HG03457 (cell line): Measurements from ENCODE around the gene WDR90.
"Not testable (repeated sequence)": the region's sequence is repeated elsewhere in the genome, so short reads cannot be mapped to it uniquely, and the experiment has no call there.

ENCODE experiments used
- ATAC-seq: cut with Tn5 transposase; IDR thresholded peaks from one replicate; pipeline ENCODE4 v1.9.1; 2021; ENCODE audit warnings: moderate number of reproducible peaks; ENCODE audit not compliant: unreplicated experiment

Gene WDR90

DNA sequence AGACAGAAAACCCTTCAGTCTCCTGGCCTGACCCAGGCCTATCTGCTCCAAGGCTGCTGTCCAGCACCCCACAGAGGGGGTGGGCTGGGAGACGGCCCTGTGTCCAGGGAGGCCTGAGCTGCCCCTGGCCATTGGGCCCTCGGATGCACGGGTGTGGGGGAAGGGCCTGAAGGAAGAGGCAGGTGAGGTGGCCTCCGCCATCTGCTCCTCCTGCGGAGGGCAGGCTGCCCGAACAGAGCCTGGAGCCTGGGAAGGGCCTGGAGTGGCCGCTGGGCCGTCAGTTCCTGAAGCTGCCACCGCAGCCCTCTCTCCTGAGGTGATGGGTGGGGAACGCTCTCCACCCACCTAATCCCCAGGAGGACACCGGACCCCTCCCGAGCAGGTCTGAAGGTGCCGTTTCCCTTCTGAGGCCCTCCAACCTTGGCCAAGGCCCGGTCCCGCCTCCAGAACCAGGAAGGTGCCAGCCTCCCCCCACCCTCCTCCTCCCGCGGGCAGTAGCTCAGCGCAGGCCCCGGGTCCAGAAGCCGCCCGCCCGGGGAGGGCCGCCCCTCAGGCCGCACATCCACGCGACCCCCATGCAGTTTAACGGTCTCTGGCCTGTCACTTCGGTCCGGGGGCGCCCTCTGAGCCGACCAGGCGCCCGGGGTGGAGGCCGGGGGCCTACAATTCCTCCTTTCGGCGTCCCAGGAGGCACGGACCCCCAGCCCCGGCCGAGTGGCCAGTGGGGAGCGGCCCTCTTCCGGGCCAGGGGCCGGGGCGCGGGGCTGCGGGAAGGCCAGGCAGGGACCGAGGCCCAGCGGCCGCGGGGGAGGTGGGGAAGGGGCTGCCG, 55.6 kb downstream of the WDR90 start:
- no peak for ATAC-seq

GRCh38 chr16:705431-706188, 56.4 kb downstream of the WDR90 start, which contains the start of gene FBXL16:
Gene FBXL16 (minus strand): TSS chr16:705801. CDS start chr16:697405, 8,396 bp downstream.
- ATAC-seq: no peak

DNA sequence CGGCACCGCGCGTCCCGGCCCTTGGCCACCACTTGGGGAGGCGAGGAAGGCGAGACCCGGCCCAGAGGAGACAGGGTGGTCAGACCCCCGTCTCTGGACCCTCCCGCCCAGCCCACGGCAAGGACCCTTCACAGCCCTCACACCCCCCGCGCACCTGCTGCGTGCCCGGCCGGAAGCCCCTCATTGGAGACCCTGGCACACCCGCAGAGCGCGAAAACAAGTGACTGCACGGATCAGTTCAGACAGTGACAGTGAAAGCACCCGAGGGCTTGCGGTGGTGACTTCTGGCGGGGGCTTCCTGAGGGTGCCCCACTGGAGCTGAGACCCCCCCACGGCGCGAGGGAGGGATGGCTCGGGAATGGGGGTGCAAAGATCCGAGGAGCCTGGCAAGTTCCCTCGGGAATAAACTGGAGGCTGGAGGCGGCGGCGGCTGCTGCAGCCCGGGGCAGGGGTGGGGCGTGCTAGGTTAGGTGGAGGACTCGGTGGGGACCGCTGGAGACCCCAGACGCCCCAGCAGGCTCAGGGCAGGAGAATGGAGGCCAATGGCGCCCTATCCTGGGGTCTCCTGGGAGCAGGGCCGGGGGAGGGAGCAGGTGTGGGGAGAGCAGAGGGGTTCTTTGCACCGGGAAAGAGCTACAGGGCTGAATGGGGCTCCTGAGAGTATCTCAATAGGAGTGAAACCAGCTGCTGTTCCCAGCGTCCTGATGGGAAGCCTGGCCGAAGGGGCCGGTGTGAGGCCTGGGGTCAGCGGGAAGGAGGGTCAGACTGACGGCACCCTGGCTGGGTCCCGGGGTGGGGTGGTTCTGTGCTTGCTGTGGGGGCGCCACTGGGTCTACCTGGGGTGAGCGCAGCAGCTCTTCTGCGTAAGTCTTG, 57.3 kb downstream of the WDR90 start:
- no peak for ATAC-seq

DNA sequence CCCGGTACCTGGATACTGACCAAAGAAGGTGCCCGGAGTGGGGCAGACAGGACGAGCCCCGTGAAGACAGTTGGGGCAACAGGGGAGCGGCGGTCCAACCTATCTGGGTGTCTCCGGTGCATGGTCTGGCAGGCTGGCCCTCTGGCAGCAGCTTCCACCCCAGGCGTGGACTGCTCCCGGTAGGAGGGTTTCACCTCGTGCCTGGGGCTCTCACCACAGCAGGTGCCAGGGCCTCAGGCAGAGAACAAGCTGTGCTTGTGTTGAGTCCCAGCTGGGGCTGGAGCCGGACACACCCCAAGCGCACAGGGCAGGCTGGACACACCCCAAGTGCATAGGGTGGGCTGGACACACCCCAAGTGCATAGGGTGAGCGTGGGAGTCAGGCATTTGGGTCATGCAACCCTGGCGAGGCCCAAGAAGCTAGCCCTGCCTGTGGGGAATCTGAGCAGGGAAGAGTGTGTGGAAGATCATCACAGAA, 57.9 kb downstream of the WDR90 start:
- no peak for ATAC-seq

GRCh38 chr16:708019-708418, 58.9 kb downstream of the WDR90 start:
- no peak for ATAC-seq

DNA sequence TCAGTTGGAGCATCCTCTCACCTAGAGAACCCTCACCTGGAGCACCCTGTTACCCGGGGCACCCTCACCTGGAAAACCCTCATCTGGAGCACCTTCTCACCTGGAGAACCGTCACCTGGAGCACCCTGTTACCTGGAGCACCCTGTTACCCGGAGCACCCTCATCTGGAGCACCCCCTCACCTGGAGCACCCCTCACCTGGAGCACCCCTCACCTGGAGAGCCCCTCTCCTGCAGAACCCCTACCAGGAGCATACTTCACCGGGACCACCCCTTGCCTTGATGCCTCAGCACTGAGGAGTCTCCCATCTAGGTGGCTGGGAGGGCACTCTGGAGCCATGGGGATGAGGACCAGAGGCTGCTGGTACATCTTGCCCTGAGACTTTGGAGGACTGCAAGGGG, 59.8 kb downstream of the WDR90 start:
- ATAC-seq: no peak

GRCh38 chr16:709566-710499, 60.7 kb downstream of the WDR90 start:
- ATAC-seq: no peak

DNA sequence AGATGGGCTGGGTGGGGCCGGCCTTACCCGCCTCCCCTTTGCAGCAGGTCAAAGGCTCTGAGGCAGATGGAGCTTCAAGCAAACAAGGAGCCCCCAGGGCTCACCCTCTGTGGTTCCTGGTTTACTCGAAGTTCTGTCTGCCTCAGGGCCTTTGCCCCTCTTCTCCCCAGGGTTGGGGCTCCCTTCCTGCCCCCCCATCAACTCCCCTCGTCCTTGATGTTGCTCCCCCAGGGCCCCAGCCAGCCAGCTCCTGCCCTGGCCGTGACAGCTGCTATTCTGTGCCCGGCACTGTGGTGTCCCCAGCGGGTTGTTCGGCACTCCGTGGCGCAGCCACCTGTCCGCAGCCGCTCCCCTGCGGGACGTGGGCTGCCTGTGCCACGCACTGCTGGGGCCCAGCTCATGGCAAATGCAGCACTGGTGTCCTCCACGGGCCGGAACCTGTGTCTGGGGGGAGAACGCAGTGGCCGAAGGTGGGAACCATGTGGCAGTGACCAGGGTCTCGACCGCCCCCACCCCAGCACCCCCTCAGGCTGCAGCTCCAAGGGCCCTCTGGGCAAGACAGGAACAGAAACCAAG, 61.4 kb downstream of the WDR90 start:
- ATAC-seq: no peak

GRCh38 chr16:711084-711483, 61.9 kb downstream of the WDR90 start:
- ATAC-seq: no peak

DNA sequence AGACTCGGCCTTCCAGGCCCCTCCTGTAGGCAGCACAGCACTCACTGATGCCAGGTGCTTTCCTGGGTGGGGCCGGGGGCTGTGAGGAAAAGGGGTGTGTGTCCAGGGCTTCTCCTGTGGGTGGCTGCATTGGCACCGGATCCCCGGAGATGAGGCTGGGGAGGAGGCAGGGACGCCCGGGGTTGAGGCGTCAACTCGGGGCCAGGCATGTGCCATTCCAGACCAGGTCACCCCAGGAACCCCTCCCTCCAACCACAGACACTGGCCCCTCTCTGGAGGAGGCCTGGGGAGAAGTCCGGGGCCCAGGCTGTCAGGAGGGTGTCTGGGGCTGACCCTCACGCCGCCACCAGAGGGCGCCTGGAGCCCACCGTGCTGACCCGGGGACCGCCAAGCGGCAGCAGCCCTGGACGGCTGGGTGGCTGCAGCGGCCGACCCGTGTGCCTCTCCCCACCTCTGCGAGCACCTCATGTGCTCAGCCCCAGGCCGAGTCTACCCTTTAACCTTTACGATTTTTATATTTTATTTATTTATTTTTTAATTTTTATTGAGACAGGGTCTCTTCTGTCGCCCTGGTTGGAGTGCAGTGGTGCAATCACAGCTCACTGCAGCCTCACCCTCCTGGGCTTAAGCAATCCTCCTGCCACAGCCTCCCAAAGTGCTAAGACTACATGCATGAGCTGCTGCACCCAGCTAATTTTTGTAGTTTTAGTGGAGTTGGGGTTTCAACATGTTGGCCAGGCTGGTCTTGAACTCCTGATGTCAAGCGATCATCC, 62.6 kb downstream of the WDR90 start:
- no peak for ATAC-seq

GRCh38 chr16:712740-713250, 63.6 kb downstream of the WDR90 start:
- not testable (repeated sequence) for ATAC-seq

- no peak for ATAC-seq
These were observed 64.9 kb downstream of the WDR90 start for GRCh38 chr16:714079-714478.

GRCh38 chr16:714558-715476, 65.7 kb downstream of the WDR90 start, which contains the start of gene METRN:
Gene METRN (plus strand): TSS chr16:715118. CDS start chr16:715290, 172 bp downstream.
- no peak for ATAC-seq

DNA sequence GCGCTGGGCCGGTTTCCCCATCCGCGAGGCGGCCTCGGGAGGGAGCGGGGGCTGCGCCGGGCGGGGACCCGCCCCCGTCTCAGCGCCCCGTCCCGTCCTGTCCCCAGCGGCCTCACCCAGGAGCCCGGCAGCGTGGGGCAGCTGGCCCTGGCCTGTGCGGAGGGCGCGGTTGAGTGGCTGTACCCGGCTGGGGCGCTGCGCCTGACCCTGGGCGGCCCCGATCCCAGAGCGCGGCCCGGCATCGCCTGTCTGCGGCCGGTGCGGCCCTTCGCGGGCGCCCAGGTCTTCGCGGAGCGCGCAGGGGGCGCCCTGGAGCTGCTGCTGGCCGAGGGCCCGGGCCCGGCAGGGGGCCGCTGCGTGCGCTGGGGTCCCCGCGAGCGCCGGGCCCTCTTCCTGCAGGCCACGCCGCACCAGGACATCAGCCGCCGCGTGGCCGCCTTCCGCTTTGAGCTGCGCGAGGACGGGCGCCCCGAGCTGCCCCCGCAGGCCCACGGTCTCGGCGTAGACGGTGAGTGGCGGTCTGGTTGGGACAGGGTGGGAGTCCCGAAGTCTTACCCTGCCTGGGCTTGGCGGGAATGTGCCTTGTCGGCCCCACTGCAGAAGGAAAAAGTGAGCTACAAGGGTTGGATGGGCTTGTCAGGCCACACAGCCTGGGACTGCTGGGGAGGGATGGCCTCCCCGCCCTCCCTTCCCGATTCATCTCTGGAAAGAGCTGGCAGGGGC, 66.5 kb downstream of the WDR90 start:
- ATAC-seq: no peak

- no peak for ATAC-seq
These were observed 67.0 kb downstream of the WDR90 start for GRCh38 chr16:716200-716568.

- ATAC-seq: no peak
These were observed 67.7 kb downstream of the WDR90 start for GRCh38 chr16:716768-717325.
